ENCODE measurements around the gene CCDC183.
"Not testable (repeated sequence)": the region's sequence is repeated elsewhere in the genome, so short reads cannot be mapped to it uniquely, and the experiment has no call there.

Gene CCDC183

GRCh38 chr9:136802321-136802720 lies 6.2 kb downstream of the CCDC183 start:
- DNase-seq (ENCODE audit: low read depth in 2 of 2): no peak

- DNase-seq (ENCODE audit: low read depth in 2 of 2): not testable (repeated sequence)
Measured at GRCh38 chr9:136803009-136803550, 6.9 kb downstream of the CCDC183 start.

GRCh38 chr9:136803551-136804508 lies 7.7 kb downstream of the CCDC183 start:
- DNase-seq (ENCODE audit: low read depth in 2 of 2): no peak

DNA sequence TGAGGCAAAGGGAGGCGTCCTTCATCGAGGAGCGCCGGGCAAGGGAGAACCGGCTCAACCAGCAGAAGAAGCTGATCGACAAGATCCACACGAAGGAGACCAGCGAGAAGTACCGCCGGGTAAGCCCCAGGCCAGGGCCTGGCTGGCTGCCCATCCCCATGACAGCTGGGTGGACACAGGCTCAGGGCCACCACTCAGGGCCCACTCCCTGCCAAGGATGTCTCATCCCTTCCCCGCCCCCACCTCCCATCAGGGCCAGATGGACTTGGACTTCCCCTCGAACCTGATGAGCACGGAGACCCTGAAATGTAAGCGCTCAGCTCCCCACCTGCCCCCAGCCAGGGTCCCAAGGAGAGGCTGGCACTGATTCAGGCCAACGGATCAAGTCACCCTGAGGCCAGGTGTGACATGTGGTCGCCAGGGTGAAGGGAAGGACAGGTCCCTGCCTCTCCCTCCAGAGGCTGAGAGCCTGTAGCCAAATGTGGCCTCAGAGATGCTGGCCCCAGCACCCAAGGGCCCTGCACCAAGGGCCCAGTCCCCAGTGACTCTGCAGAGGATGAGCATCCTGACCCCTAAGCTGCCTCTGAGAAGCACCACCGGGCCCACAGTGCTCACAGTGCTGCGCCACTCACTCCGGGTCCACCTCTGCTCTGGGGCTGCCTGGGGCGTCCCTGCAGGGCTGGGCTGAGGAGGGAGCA lies 8.5 kb downstream of the CCDC183 start:
- DNase-seq (ENCODE audit: low read depth in 2 of 2): no peak

DNA sequence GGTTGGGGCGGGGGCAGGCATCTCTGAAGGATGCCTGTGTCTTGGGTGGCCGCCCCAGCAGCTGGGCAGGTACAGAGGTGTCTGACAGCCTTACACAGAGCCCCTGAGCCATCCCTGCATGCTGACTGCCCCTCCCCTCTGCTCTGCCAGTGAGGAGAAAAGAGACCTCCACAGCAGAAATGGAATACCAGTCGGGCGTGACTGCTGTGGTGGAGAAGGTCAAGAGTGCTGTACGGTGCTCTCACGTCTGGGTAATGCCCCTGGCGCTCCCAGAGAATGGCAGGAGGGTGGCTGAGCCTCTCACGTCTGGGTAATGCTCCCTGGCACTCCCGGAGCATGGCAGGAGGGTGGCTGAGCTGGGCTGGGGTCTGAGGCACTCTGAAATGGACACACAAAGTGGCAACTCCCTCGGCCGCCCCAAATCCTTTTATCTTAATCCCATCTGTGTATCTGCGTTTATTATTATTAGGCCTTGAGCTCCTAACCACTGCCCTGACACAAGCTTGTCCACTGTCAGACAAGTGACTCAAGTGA lies 9.1 kb downstream of the CCDC183 start:
- DNase-seq (ENCODE audit: low read depth in 2 of 2): no peak

DNA sequence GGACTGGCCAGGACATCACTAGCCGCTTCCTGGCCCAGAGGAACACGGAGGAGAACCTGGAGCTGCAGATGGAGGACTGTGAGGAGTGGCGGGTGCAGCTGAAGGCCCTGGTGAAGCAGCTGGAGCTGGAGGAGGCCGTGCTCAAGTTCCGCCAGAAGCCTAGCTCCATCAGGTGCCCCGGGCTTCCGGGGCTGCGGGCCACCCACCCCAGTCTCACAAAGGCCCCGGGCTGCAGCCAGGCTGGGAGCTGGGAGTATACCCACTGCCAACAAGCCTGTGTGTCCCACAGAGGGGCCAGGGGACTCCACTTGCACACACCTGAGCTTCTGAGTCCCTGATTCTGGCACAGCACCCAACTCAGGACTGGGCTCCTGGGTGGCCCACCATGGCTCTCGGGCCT lies 9.9 kb downstream of the CCDC183 start:
- DNase-seq (ENCODE audit: low read depth in 2 of 2): no peak

DNA sequence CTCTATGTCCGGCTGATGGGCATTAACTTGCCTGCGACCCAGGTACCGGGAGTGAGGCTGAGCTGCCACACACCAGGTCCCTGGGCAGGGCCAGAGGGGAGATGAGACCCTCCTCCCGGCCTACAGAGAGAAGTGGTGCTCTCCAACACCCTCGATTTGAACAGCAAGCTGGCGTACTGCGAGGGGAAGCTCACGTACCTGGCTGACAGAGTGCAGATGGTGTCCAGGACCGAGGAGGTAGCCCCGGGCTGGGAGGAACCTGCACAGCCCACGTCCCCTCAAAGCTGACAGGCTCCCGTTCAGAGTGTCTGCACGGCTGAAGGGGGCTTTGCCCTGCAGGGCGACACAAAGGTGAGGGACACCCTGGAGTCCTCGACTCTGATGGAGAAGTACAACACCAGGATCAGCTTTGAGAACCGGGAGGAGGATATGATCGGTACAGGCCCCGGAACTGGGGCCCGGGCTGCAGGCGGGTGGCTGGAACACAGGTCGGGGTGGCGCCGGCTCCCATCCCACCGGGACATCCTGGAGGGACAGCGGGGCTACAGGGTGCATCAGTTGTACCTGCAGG lies 10.6 kb downstream of the CCDC183 start:
- no peak for DNase-seq (ENCODE audit: low read depth in 2 of 2)

- DNase-seq (ENCODE audit: low read depth in 2 of 2): peak; percentile 62 to 69
Measured at GRCh38 chr9:136807281-136808074, 11.3 kb downstream of the CCDC183 start, which contains the start of gene RABL6. TSS of gene RABL6 (plus strand) at chr9:136807948. CDS start at chr9:136808197, 249 bp downstream.

DNA sequence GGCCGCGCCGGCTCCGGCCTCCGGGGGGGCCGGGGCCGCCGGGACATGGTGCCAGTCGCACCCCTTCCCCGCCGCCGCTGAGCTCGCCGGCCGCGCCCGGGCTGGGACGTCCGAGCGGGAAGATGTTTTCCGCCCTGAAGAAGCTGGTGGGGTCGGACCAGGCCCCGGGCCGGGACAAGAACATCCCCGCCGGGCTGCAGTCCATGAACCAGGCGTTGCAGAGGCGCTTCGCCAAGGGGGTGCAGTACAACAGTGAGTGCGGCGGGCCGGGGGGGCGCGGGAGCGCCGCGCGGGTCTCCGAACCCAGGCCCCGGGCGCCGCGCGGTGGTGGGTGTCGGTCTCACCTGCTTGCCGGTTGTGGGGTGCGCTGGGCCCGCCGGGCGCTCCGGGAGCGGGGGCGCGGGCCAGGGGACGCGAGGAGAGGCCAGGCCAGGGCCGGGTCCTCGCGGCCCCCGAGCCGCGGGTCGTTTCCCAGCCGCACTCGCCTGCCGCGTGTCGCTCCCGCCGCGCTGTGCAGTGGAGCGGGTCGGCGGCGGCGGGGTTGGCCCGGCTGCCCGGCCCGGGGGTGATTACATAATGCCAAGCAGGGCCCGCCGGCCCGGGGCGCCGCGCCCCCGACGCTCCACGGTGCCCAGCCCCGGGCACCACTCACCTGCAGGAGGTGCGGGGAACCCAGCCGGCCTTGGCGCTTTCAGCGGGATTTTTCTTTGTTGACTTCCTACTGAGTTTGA lies 12.1 kb downstream of the CCDC183 start:
- peak in 1 of 2 donors; percentile 22 for DNase-seq (ENCODE audit: low read depth in 2 of 2)

DNA sequence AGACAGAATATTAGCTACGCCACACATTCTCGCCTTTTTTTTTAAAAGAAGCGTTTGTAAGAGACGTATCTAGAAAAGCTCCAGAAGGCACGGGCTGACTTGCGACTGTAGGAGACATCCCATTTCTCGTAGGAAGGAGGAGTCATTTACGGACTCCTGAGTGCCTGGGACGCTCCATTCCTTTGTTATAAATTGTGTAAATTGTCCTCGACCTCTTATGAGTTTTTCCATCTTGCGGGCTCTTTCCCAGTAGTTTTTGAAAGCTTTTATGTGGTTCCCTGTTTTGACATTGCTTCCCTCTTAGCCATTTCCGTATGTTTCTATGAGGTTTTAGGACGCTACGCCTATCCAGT lies 12.6 kb downstream of the CCDC183 start:
- DNase-seq (ENCODE audit: low read depth in 2 of 2): no peak

- no peak for DNase-seq (ENCODE audit: low read depth in 2 of 2)
Measured at GRCh38 chr9:136814725-136815421, 18.7 kb downstream of the CCDC183 start.

DNA sequence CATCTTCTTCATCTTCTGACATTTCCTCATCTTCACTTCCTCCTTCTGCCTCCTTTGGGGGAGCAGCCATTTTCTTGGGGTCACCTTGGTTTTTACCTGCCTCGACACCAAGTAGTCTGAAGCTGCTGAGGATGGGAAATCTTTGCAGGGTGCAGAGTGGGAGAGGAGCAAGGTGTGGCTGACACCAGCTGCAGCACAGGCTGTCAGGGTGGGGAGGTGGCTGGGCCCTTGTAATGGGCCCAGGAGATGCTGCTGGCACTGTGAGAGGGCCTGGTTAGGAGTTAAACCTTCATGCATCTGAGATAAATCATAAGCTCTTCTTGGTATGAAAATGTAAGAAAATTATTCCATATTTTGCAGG lies 19.3 kb downstream of the CCDC183 start:
- no peak for DNase-seq (ENCODE audit: low read depth in 2 of 2)

DNA sequence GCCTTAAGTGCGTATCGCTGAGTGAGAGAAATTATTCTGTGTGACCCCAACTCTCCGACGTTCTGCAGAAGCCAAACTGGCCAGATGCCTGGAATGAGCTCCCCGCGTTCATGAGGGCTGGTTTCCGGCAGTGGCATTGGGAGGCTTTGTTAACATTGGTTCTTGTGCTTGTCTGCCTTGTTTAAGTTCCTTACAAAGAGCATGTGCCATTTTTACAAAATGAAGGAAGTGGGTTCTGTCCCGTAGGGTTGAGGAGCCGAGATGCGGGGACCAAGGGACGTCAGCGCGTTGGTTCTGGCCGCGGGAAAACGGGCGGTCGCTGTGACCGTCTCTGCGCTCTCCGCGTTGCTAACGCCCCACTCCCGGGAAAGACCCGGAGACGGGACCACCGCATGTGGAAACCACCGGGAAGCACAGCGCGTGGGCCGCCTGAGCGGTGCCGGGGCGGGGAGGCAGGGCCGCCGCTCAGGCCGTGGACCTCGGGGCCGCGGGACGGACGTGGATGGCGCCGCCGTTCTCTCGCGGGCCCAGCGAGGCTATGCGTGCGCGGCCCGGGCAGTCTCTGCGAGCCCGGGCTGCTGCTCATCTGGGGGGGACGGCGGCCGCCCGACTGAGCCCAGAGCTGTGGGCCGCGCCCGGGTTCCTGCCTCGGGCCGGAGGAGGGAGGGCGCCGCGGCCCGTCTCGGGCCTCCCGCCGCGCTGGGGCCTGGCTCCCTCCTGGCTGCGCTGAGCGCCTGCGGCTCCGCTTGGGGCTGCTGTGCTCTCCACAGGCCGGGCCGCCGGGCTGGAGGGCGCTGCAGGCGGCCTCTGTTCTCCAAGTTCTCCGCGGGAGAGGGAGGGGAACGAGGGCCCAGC lies 25.1 kb downstream of the CCDC183 start:
- no peak for DNase-seq (ENCODE audit: low read depth in 2 of 2)

GRCh38 chr9:136821826-136822544 lies 25.8 kb downstream of the CCDC183 start:
- no peak for DNase-seq (ENCODE audit: low read depth in 2 of 2)

DNA sequence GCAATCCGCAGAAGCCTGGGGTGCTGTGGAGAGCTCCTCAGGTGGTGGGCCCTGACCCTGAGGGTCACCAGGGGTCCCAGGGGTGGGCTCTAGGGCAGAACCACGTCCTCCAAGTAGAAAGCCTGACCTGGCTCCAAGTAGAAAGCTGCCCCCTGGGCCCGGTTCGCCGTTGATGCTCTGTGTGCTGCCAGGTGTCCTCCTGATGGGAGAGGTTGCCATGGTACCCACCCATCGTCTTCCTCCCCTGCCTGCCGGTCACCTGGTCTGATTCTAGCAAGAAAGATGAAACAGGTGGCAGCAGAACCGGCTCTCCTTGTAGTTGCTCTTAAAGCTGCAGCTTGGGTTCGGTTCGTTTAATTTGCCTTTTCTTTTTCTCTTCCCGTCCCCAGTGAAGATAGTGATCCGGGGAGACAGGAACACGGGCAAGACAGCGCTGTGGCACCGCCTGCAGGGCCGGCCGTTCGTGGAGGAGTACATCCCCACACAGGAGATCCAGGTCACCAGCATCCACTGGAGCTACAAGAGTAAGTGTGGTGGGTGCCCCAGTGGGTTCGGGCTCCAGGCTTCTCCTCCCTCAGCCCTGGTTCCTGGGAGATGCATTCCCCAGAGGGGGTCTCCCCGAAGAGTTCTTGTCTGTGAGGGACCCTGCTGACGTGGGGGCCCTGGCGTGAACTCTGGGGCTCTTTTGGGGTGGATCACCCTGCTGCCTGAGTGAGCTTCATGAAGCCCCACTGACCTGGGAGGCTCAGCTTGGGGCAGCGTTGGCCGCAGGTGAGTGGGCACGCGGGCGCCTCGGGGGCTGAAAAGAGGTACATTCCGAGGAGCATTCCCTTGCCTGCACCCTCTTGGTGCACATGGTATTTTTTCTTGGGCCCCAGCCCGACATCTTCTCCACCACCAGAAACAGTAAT lies 27.3 kb downstream of the CCDC183 start:
- DNase-seq (ENCODE audit: low read depth in 2 of 2): no peak

DNA sequence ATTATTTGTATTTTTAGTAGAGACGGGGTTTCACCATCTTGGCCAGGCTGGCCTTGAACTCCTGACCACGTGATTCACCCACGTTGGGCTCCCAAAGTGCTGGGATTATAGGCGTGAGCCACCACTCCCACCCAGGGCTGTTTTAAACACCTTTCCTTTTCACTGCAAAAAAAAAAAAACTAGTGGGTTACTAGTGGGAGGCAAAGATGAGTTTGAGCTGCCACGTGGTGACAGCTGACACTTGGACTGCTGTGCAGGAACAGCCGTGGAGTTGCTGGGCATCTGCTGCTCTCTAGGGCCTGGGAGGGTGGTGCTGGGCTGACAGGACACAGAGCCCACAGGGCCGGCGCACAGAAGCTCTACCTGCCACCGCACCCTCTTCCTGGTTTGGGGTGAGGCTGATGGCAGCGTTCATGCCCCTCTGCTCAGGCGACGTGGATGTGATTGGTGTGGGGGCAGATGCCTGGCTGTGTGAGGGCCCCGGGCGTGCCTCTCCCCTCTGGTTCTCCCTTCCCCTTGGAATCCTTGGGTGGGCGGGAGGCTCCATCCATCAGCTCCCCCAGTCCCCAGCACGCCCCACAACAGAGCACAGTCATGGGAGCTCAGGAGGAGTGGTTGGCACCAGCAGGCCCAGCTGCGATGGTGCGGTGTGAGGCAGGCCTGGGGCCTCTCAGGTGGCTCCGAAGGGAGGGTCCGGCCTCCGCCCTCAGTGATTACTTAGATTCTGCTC lies 28.5 kb downstream of the CCDC183 start:
- no peak for DNase-seq (ENCODE audit: low read depth in 2 of 2)
